Measurements from ENCODE around the gene FOXK2.

GRCh38 chr17:82568997-82569393 lies 49.5 kb downstream of the FOXK2 start:
- no peak for TF ChIP-seq CTCF (IDR thresholded peaks at IDR 0.05)
- TF ChIP-seq POLR2A (IDR thresholded peaks at IDR 0.05) = no peak
- no peak for TF ChIP-seq POLR2AphosphoS5 (IDR thresholded peaks at IDR 0.05)

All from breast epithelium (tissue), 3 donors.